Activated T-cell treated with anti-CD3 and anti-CD28 coated beads, Interleukin-2, amount 50 U/mL, for 4 hours (primary cell): ENCODE data around the gene HCFC2. TPM values are rescaled to one million over a fixed set of nuclear protein-coding genes. Genes with fewer than 3 reads are reported as not detected.
A peak's percentile ranks its signal among the peaks of the same experiment; 100 is the strongest.

ENCODE experiments used
- ATAC-seq, 2 donors: fragments of 200-7000 bp; cut with Tn5 transposase; one replicate each; pipeline ENCODE4 v1.10.0; 2021
- DNase-seq: peaks from one replicate; pipeline ENCODE4 v3.0.0-alpha.2; 2020
- H3K27me3 Mint-ChIP-seq: one replicate; pipeline ENCODE4 v1.8.0; 2021; ENCODE audit warnings: low read depth, mixed read lengths
- H3K36me3 Mint-ChIP-seq: one replicate; pipeline ENCODE4 v1.8.0; 2022; ENCODE audit warnings: mixed read lengths; ENCODE audit not compliant: insufficient read depth
- H3K4me1 Mint-ChIP-seq: one replicate; pipeline ENCODE4 v1.8.0; 2021; ENCODE audit warnings: low read depth, mixed read lengths
- H3K4me3 Mint-ChIP-seq: one replicate; pipeline ENCODE4 v1.8.0; 2021; ENCODE audit warnings: mild to moderate bottlenecking, moderate library complexity, mixed read lengths
- H3K9me3 Mint-ChIP-seq: one replicate; pipeline ENCODE4 v1.8.0; 2021; ENCODE audit warnings: mixed read lengths
- total RNA-seq, 3 donors: library from RNA; stranded (reverse); gene quantifications; one replicate each; pipeline ENCODE4 v1.2.1, GENCODE V29; 2021

HCFC2 gene
- total RNA-seq, 3 donors from 2014 or later, result 7.5 to 8.0 (median 7.6) TPM

DNA sequence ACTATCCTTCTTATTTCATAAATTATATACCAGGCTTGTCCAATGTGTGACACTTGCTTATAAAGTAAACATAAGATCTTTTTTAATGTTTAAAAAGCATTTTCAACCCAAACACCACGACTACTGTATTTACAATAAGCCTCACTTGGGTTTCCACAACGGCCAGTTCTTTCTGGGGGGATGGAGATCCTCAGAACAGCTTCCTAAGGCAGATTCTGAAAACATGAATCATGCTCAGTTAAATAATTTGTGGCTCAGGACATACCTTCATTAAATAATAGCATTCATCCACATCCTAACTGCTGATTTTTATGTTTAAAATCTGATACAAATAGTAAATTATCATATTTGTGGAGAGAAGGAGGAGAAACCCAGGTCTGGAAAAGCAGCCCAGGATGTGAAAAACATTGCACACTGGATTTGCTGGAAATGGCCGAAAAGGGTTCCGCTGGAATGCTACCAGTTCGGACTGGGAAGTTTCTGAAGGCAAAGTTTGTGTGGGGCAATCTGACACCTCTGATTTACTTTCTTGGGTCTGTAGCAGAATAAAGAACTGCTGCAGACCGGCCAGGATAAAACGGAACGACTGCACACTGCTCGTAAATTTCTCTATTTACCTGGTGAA, 14.9 kb upstream of the HCFC2 start:
- no peak for DNase-seq
- H3K4me3 Mint-ChIP-seq, result no peak overlapping the region
- peaks cover 5% of the 10 kb centered on the region for H3K4me1 Mint-ChIP-seq
- peaks cover 37% of the 10 kb centered on the region for H3K27me3 Mint-ChIP-seq
- no peaks in the 10 kb centered on the region for H3K9me3 Mint-ChIP-seq
- no peaks in the 10 kb centered on the region for H3K36me3 Mint-ChIP-seq
- ATAC-seq, result no peak

DNA sequence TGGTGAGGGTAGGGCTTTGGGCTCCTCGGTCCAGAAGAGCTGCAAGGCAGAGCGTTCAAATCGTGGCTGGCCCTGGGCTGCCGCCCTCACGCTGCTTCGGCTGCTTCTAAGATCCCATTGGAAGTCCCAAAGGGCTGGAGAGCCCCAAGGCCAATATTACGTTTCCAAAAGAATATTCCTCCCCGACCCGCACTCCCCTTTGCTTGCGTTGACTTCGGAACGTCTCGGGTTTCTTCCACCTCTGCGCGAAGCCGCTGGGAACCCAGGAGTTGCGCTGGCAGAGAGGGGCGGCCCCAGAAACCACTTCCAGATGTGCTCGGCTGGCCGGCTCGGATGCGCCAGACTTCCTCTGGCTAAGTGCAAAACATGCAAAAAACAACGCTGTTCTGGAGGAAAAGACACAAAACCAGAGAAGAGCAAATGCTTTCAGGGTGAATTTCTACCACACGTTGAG, 14.4 kb upstream of the HCFC2 start, which contains the start of gene GLT8D2:
Gene GLT8D2 (minus strand): TSS at position 285 of the 454 bp plus-strand sequence. CDS start 30,539 bp downstream, outside the sequence.
- Mint-ChIP-seq H3K4me3 (peak within 1 kb of the TSS; percentile 31), H3K36me3 (no peaks in the 10 kb centered on the region), H3K9me3 (no peaks in the 10 kb centered on the region), H3K4me1 (peaks cover 5% of the 10 kb centered on the region), H3K27me3 (peaks cover 43% of the 10 kb centered on the region)
- DNase-seq, result no peak
- ATAC-seq, result peak in 1 of 2 donors; percentile 62

DNA sequence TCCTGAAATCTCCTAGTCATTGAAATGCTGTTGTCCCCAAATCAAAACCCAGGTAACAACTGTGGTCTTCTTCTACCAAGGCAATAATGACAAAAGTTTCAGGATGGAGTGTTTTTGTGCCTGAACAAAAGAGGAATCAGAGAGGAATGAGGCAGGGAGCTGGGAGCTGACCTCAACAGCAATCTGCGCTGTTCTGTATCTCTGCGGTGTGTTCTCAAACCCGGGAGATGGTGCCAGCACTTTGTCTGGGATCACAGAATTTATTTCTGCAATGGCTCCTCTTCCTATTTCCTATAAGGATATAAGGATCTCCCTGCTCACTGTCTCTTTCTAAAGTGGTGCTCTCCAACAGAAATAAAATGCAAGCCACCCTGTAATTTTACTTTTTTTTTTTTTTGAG, 13.9 kb upstream of the HCFC2 start:
- no peaks in the 10 kb centered on the region for H3K9me3 Mint-ChIP-seq

DNA sequence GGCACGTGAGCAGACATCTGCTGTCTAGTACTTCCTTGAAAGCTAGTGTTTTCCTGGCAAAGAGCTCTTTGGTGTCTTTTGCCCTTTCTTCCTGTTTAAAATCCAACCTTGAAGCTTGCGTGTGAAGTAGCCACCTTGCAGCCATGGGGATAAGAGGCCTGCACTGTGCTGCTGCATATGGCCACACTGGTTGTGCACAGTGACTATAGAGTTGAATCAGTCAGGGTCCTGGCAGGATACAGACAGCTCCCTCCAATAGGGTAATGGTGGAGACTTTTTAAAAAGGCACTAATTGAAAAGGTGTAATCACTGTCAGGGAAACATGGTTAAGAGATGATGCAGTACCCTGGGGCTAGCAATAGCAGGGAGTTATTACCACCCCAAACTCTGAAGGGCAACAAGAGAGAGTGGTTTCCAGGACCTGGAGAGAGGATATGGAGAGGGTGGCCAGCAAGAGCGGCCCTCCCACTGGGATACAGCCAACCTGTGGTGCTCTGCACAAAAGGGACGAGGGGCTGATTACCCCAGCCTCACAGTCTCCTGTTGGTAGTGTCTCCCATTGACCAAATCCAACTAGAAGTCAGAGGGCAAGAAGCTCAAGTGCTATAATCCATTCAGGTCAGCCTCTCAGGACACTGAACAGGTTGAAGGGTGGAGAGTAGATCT, 9.5 kb upstream of the HCFC2 start:
- H3K27me3 Mint-ChIP-seq, result peaks cover 36% of the 10 kb centered on the region
- ATAC-seq (no peak), DNase-seq (no peak)
- no peak overlapping the region for H3K4me3 Mint-ChIP-seq
- no peaks in the 10 kb centered on the region for H3K36me3 Mint-ChIP-seq
- peaks cover 5% of the 10 kb centered on the region for H3K4me1 Mint-ChIP-seq
- H3K9me3 Mint-ChIP-seq, result no peaks in the 10 kb centered on the region

More for the DNA sequence above, 13.9 kb upstream of the HCFC2 start:
- ATAC-seq, result no peak
- H3K4me3 Mint-ChIP-seq, result no peak overlapping the region
- DNase-seq, result no peak
- no peaks in the 10 kb centered on the region for H3K36me3 Mint-ChIP-seq
- H3K27me3 Mint-ChIP-seq, result peaks cover 44% of the 10 kb centered on the region
- H3K4me1 Mint-ChIP-seq, result peaks cover 5% of the 10 kb centered on the region

DNA sequence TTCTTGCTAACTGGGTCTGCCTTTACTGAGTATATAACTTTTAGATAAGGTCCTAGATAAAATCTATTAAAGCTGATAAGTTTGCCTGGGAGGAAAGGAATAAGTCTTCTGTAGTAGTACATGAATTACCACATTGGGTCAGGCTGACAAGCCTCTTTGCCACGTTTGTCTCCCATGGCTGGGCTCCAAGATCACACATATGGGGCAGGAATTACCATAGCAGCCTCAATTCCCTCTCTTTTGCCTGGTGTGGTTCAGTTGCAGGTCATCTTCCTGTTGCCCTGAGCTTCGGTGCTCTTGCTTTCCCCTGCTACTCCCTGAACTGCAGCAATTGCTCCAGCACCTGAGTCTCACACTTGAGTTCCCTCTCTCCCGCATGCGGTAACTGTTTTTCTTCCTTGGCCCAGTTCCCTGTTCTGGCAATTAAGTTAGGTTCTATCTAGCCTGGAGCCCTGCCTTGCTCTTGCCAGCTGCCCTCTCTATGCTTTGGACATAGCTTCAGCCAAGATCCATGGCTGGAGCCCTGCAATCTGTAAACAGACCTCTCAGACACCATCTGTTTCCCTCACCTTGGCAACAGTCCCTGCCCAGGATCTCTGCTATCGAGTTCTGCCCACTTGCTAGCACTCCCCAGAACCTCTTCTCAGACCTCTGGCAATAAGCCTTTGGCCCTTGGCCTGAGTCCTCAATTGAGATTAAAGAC, 8.5 kb upstream of the HCFC2 start:
- ATAC-seq (no peak), DNase-seq (no peak)
- Mint-ChIP-seq H3K4me1 (no peaks in the 10 kb centered on the region), H3K9me3 (no peaks in the 10 kb centered on the region), H3K36me3 (no peaks in the 10 kb centered on the region), H3K4me3 (no peak overlapping the region), H3K27me3 (peaks cover 33% of the 10 kb centered on the region)

DNA sequence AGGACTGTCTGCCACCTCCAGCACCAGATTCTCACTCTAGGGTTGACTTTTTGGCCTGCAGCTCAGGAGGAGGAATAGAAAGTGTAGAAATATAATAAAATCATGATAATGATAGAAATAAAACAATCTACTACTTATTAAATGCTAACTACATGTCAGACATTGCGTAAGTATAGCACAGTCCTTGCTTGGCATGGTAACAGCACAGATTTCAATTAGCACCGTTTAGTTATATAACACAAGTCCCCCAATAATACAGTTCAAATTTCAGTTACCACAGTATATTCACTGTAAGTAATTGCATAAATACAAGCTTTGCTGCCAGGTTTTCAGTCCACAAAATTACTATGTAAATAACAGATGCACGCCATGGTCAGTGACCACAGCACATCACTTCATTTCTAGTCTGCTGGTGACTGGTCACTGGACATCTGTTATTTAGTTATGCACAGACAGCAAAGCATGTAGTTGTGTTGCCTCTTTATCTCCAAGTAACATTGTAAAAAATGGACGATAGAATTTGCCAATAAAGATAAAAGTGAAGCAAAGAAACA, 7.8 kb upstream of the HCFC2 start:
- no peaks in the 10 kb centered on the region for H3K4me1 Mint-ChIP-seq
- peaks cover 33% of the 10 kb centered on the region for H3K27me3 Mint-ChIP-seq
- no peak for ATAC-seq
- no peaks in the 10 kb centered on the region for H3K36me3 Mint-ChIP-seq
- H3K4me3 Mint-ChIP-seq, result no peak overlapping the region
- no peak for DNase-seq
- no peaks in the 10 kb centered on the region for H3K9me3 Mint-ChIP-seq

DNA sequence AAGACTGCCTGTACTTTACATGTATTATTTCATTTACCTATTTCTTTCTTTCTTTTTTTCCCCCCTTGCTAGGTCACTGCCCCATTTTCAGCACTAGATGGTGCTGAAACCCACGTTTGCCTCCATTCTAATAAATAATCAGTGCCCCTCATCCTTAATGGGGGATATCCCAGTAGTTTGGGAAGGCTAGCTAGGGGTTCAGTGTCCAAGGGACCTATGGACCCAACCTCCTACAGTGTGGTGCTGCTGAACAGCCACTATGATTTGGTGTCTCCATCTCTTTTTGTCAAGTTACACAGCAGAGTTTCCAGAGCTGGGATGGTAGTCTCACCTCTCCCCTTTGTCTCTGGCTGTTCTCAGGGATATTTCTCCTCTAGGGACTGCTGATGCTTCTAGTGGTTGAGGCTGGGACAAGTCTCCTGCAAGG, 6.5 kb upstream of the HCFC2 start:
- ATAC-seq (peak; percentile 43 to 52), DNase-seq (no peak)
- H3K36me3 Mint-ChIP-seq, result no peaks in the 10 kb centered on the region
- no peaks in the 10 kb centered on the region for H3K4me1 Mint-ChIP-seq
- no peak overlapping the region for H3K4me3 Mint-ChIP-seq
- H3K27me3 Mint-ChIP-seq, result peaks cover 27% of the 10 kb centered on the region
- H3K9me3 Mint-ChIP-seq, result no peaks in the 10 kb centered on the region

DNA sequence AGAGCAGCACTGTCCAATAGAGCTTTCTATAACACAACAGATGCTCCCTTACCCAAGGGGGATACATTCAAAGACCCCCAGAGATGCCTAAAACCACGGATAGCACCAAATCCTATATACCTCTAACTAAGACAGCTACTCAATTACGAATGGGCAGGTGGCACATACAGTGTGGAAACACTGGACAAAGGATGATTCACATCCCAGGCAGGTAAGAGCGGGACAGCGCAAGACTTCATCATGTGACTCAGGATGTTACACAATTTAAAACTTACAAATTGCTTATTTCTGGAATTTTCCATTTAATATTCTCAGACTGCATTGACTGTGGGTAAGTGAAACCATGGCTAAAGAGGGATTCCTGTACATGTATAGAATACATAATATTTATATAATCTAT, 5.5 kb upstream of the HCFC2 start:
- H3K9me3 Mint-ChIP-seq, result no peaks in the 10 kb centered on the region
- ATAC-seq, result no peak
- peaks cover 2% of the 10 kb centered on the region for H3K4me1 Mint-ChIP-seq
- no peak for DNase-seq
- no peak overlapping the region for H3K4me3 Mint-ChIP-seq
- H3K36me3 Mint-ChIP-seq, result no peaks in the 10 kb centered on the region
- peaks cover 23% of the 10 kb centered on the region for H3K27me3 Mint-ChIP-seq

DNA sequence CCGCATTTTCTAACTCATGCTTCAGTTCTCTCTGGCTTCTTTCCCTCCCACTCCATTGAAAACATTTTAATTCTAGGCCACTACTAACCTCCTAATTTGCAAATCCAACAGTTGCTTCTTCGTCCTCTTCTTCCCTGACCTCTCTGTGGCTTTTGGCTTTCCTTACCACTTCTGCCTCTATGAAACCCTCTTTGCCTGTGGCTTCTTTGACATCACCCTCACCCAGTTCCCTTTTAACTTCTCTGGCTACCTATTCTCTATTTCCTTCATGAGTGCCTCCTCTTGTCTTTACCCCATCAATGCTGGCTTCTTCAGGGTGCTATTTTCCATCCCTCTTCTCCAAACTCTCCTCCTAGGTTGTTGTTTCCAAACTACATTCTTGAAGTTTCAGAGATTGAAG, 4.4 kb upstream of the HCFC2 start:
- DNase-seq, result no peak
- Mint-ChIP-seq H3K9me3 (no peaks in the 10 kb centered on the region), H3K4me3 (no peak overlapping the region), H3K4me1 (peaks cover 4% of the 10 kb centered on the region), H3K36me3 (no peaks in the 10 kb centered on the region), H3K27me3 (peaks cover 14% of the 10 kb centered on the region)
- ATAC-seq, result no peak

DNA sequence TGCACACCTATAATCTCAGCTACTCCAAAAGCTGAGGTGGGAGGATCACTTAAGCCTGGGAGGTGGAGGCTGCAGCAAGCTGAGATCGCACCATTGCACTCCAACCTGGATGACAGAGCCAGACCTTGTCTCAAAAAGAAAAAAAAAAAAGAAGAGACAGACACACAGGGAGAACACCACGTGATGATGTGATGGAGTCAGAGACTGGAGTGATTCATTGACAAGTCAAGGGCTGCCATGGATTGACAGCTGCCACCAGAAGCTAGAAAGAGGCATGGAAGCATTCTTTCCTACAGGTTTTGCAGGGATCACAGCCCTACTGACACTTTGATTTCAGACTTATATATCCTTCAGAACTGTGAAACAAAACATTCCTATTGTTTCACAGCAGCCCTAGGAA, 3.5 kb upstream of the HCFC2 start:
- peaks cover 12% of the 10 kb centered on the region for H3K4me1 Mint-ChIP-seq
- ATAC-seq, result no peak
- H3K4me3 Mint-ChIP-seq, result no peak overlapping the region
- no peaks in the 10 kb centered on the region for H3K36me3 Mint-ChIP-seq
- DNase-seq, result no peak
- no peaks in the 10 kb centered on the region for H3K9me3 Mint-ChIP-seq
- peaks cover 13% of the 10 kb centered on the region for H3K27me3 Mint-ChIP-seq

DNA sequence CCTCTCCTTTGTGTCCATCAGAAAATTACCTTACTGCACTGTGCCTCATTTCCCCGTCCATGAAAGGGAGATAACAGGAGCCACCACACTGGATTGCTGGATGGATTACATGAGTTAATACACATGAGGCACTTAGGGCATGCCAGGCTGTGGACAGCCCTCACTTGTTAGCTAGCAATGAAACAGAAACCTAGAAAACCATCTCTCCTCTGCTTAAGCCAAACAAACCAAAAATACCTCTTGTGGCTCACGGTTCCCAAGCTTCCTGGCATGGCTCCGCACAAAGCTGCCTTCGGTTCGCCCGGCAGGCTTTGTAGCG, 660 bp upstream of the HCFC2 start:
- peak; percentile 39 to 52 for ATAC-seq
- Mint-ChIP-seq H3K4me3 (peak overlapping the region; percentile 97), H3K27me3 (peaks cover 13% of the 10 kb centered on the region), H3K9me3 (no peaks in the 10 kb centered on the region), H3K36me3 (peaks cover 5% of the 10 kb centered on the region), H3K4me1 (peaks cover 24% of the 10 kb centered on the region)
- no peak for DNase-seq

DNA sequence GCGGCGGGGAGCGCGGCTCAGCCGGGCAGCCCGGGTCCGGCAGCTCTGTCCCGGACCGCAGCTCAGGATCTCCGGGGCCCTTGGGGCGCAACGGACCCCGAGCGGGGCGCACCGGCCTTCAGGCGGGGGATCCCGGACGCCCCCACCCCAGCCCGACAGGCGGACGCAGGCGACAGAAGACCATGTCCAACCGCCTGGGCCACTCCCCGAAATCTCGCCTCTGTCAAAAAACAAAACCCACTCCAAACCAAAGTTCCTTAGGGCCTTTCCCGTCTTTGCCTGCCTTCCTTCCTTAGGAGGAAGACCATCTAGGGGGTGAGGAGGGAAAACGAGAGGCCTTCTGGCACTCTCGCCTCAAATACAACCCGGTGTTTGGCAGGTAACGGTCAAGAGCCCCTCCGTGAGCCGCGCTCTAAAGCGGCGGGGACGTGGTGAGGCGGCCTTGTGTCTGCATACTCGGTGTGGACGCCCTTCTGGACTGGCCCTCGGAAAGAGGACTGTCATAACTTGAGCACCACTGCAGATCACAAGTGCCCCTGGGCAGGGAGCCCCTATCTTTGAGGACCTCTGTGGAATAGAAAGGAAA, 604 bp downstream of the HCFC2 start:
- H3K27me3 Mint-ChIP-seq, result peaks cover 9% of the 10 kb centered on the region
- H3K36me3 Mint-ChIP-seq, result peaks cover 7% of the 10 kb centered on the region
- H3K4me1 Mint-ChIP-seq, result peaks cover 26% of the 10 kb centered on the region
- ATAC-seq (no peak), DNase-seq (no peak)
- peak overlapping the region; percentile 97 for H3K4me3 Mint-ChIP-seq
- no peaks in the 10 kb centered on the region for H3K9me3 Mint-ChIP-seq

DNA sequence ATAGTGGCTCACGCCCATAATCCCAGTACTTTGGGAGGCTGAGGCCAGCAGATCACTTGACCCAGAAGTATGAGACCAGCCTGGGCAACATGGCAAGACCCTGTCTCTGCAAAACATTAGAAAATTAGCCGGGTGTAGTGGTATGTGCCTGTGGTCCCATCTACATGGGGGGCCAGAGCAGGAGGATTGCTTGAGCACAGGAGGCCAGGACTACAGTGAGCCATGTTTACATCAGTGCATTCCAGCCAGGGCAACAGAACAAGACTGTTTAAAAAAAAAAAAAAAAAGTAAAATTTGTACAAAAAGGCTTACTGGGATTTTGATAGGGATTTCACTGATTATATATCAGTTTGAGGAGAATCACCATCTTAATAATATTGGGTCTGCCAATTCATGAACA, 7.8 kb downstream of the HCFC2 start:
- no peak for DNase-seq
- Mint-ChIP-seq H3K9me3 (no peaks in the 10 kb centered on the region), H3K36me3 (peaks cover 26% of the 10 kb centered on the region), H3K4me3 (no peak overlapping the region), H3K4me1 (peaks cover 21% of the 10 kb centered on the region), H3K27me3 (no peaks in the 10 kb centered on the region)
- ATAC-seq, result no peak

DNA sequence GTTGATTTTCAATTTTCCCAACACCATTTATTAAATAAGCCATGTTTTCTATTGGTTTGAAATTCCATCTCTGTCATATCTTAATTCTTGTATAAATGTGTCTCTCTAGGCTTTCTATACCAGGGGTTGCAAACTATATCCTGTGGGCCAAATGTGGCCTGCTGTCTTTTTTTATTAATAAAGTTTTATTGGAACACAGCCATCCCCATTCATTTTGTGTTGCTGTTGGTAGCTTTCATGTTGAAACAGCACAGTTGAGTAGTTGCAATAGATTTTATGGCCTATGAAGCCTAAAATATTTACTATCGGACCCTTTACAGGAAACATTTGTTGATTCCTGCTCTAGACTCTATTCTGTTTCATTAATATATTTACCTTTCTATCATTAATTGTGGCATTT, 9.4 kb downstream of the HCFC2 start:
- no peak for ATAC-seq
- Mint-ChIP-seq H3K9me3 (no peaks in the 10 kb centered on the region), H3K4me1 (peaks cover 16% of the 10 kb centered on the region), H3K27me3 (no peaks in the 10 kb centered on the region), H3K4me3 (no peak overlapping the region), H3K36me3 (peaks cover 24% of the 10 kb centered on the region)
- no peak for DNase-seq
